SJCRH30 (cell line): Measurements from ENCODE around the gene RNF224. TPM values are rescaled to one million over a fixed set of nuclear protein-coding genes. Genes with fewer than 3 reads are reported as not detected.

Experiments used
- DNase-seq, 2 experiments: peaks; one replicate each; pipeline ENCODE4 v3.0.0-alpha.2; 2015 to 2020
- H3K27ac ChIP-seq: fragments of 250-450 bp; sonication (Bioruptor Pico); 2 replicates; pipeline ENCODE4 v1.5.1; 2020; ENCODE audit warnings: mild to moderate bottlenecking, moderate library complexity
- H3K27me3 ChIP-seq: fragments of 250-450 bp; sonication (Bioruptor Pico); 2 replicates; pipeline ENCODE4 v1.5.1; 2020; ENCODE audit warnings: mild to moderate bottlenecking, moderate library complexity
- H3K36me3 ChIP-seq: fragments of 250-450 bp; sonication (Bioruptor Pico); 2 replicates; pipeline ENCODE4 v1.5.1; 2020; ENCODE audit warnings: mild to moderate bottlenecking, moderate library complexity
- H3K4me1 ChIP-seq: fragments of 250-450 bp; sonication (Bioruptor Pico); 2 replicates; pipeline ENCODE4 v1.5.1; 2020; ENCODE audit warnings: mild to moderate bottlenecking, moderate library complexity
- H3K4me3 ChIP-seq: fragments of 250-450 bp; sonication (Bioruptor Pico); 2 replicates; pipeline ENCODE4 v1.5.1; 2020; ENCODE audit warnings: mild to moderate bottlenecking, moderate library complexity
- H3K9me3 ChIP-seq: fragments of 250-450 bp; sonication (Bioruptor Pico); replicated peaks from 2 replicates; pipeline ENCODE4 v1.5.1; 2020; ENCODE audit warnings: mild to moderate bottlenecking, moderate library complexity
- total RNA-seq: library from RNA; depleted of rRNA; stranded (reverse); fragments of >200 nt; shearing (Covaris generic); gene quantifications from 2 replicates; pipeline ENCODE4 v1.2.3, GENCODE V29; 2014

Gene RNF224
- total RNA-seq, 1 experiment from 2014 or later, result not detected

DNA sequence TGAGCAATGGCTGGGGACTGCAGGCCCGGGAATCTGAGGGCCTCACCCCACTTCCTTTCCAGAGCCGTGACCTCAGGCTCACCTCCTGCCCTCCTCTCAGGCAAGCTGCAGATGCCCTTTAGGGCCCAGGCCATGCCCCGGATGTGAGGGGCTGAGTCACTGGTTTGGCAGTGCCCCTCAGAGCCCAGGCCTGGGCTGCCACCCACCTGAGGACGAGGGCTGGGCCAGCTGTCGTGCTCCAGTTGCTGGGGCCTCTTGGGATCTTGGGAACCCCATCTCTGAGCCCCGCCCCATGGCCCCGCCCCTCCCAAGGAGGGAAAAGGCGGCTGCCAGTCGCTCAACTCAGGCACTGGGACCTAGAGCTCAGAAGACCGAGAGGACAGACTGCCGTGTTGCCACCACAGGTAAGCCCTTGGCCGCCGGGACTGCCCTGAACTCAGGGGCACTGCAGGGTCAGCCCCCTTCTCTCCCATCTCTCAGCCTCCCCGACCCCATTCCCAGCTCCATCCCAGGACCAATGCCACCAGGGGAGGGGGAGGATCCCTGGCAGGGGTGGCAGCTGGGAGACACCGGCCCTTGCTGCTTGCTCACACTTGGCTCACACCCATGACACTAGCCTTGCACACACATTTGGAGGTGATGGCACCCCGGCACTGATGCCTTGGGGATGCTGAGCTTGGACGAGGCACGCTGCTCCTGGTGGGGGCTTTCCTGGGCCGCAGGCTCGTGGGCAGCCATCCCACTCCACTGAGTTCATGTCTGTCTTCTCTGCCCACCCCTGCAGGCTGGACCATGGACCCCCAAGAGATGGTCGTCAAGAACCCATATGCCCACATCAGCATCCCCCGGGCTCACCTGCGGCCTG is 2.2 kb upstream of the RNF224 start, which contains the start of gene CYSRT1:
CYSRT1 (plus strand) TSS at position 345 of the 865 bp plus-strand sequence; CDS start at position 793, 448 bp downstream.
- peaks cover 42% of the 10 kb centered on the region for H3K4me1 ChIP-seq
- no peaks in the 10 kb centered on the region for H3K36me3 ChIP-seq
- peak within 1 kb of the TSS; percentile 72 for H3K4me3 ChIP-seq
- H3K9me3 ChIP-seq, result no peaks in the 10 kb centered on the region
- H3K27me3 ChIP-seq, result peaks cover 18% of the 10 kb centered on the region
- peak; percentile 70 to 75 for DNase-seq
- H3K27ac ChIP-seq, result no peak within 1 kb of the TSS

DNA sequence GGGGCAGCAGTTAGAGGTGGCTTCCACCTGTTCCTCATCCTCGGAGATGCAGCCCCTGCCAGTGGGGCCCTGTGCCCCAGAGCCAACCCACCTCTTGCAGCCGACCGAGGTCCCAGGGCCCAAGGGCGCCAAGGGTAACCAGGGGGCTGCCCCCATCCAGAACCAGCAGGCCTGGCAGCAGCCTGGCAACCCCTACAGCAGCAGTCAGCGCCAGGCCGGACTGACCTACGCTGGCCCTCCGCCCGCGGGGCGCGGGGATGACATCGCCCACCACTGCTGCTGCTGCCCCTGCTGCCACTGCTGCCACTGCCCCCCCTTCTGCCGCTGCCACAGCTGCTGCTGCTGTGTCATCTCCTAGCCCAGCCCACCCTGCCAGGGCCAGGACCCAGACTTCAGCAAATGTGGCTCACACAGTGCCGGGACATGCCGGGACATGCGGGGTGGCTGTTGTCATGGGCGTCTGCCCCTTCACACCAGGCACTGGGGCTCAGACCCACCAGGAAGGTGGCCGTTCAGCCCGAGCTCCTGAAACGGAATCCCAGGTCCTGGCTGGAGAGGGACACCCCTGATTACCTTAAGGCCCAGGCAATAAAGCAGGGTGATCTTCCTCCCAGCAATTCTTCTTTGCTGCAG is 1.5 kb upstream of the RNF224 start:
- Histone ChIP-seq H3K27me3 (peaks cover 25% of the 10 kb centered on the region), H3K4me1 (peaks cover 40% of the 10 kb centered on the region), H3K27ac (no peak overlapping the region), H3K36me3 (no peaks in the 10 kb centered on the region), H3K4me3 (no peak overlapping the region; the same call in 1 of the 2 replicates), H3K9me3 (no peaks in the 10 kb centered on the region)
- no peak for DNase-seq

DNA sequence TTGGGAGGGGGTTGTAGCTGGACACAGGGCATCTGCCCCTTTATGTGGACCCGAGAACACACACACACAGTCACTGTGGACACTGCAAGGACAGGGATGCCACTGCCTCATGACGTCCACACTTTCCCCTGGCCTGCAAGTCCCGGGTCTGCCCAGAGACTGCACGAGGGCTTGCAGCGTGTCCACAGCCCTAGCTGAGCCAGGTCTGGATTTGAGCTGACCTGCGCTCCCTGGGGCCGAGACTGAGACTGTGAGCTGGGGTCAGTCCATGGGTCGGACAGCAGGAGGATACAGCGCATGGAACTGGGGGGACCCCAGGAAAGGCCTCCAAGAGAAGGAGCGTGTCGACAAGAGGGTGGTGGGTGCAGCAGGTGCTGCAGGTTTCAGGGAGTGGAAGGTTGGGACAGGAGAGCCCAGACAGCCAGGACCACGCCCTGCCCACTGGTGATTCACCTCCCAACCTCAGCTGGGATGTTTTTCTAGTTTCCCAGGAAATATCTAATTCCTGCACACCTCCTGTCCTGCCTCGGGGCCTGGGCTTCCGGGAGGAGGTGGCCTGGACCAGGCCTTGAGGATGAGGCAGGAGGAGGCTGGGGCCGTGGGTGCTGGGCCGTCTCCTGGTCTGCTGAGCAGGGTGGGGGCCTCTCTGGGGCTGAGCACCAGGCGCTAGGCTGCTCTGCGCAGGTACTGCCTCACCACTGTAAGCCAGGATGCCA is 806 bp upstream of the RNF224 start:
- H3K27me3 ChIP-seq, result peaks cover 25% of the 10 kb centered on the region

DNA sequence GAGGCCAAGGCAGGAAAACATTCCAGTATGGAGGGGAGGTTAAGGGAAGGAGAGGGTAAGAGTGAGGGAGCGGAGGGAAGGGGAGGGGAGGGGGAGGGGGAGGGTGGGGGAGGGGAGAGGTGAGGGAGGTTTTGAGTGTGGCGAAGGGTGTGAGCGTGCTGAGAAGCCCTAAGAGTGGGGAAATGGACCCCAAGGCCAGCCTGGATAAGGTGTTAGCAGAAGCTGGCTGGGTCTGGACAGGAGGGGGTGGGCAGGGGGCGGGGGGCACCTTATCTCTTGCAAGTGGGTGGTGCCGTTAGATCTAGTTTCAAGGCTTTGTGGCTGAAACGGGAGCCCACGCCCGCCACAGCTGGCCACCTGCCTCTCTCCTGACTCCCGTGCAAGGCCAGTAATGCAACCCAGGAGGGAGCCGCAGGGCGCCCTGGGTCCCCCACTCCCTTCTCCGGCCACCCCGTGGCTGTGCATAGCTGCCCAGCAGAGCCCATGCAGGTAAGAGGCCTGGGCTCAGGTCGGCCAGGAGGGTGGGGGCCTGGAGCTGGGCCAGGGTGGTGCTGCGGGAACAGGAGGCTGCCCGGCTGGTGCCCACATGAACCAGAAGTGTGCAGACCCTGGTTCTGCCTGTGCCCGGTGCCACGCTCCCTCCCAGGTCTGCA is 677 bp downstream of the RNF224 start:
- Histone ChIP-seq H3K4me3 (no peak overlapping the region), H3K9me3 (no peaks in the 10 kb centered on the region), H3K36me3 (no peaks in the 10 kb centered on the region), H3K27me3 (peaks cover 25% of the 10 kb centered on the region), H3K4me1 (peaks cover 35% of the 10 kb centered on the region), H3K27ac (no peak overlapping the region)
- DNase-seq, result no peak

More for the DNA sequence above, 806 bp upstream of the RNF224 start:
- no peaks in the 10 kb centered on the region for H3K9me3 ChIP-seq
- H3K36me3 ChIP-seq, result no peaks in the 10 kb centered on the region
- H3K4me3 ChIP-seq, result no peak overlapping the region
- H3K27ac ChIP-seq, result no peak overlapping the region
- peaks cover 40% of the 10 kb centered on the region for H3K4me1 ChIP-seq
- DNase-seq, result no peak

DNA sequence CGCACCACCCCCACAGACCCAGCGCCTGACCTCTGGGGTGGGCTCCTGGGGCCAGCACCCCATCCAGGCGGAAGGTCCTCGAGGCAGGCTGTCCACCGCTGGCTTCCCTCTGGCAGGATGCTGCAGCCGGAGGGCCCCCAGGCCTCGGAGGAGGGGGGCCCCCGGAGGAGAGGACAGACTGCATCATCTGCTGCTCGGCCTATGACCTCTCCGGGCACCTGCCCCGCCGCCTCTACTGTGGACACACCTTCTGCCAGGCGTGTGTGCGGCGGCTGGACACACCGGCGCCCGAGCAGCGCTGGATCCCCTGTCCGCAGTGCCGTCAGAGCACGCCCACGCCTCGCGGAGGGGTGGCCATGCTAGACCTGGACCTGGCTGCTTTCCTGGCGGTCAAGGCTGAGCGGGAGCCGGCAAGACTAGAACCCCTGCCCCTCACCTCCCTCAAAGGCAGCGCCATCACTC is 1.2 kb downstream of the RNF224 start:
- Histone ChIP-seq H3K4me3 (no peak overlapping the region), H3K27me3 (peaks cover 25% of the 10 kb centered on the region), H3K36me3 (no peaks in the 10 kb centered on the region), H3K4me1 (peaks cover 34% of the 10 kb centered on the region), H3K9me3 (no peaks in the 10 kb centered on the region), H3K27ac (no peak overlapping the region)
- no peak for DNase-seq

DNA sequence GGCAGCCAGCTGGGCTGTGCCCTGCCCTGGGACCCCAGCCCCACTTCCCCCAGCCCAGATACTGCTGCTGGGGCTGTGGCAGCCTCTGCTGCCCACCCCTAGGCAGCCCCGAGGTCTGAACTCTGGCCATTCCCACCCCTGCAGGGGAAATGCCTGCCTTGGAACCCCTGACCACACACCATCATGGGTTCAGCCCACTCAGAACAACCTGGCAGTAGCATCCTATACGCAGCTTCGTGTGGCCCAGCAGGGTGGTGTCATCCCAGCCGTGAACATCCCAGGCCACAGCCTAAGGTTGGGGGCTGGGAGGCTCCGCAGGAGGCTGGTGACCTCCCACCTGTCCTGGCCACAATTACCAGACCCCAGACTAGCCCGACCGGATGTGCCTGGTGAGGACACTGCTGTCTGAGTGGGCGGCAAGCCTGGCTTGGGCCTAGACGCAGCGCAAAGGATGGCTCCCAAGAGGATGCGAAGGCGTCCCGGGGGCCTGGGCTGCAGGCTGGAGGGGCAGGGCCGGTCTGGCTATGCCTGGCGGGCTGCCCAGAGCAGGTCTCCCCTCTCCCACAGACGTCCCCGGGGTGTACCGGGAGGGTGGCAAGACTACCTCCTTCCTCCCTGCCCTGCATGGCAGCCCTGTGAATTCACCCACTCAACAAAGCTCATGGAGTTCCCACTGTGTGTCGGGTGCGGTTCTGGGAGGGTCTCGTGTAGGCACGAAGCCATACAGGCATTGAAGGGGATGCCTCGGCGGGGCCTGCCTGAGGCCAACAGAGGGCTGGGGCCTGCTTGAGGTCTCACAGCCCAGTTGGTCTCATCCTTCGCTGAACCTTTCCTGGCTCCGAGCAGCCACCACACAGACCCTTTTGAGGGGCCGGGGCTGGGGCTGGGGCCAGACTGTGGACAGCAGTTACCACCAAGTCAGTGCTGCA is 1.9 kb downstream of the RNF224 start:
- DNase-seq, result no peak

DNA sequence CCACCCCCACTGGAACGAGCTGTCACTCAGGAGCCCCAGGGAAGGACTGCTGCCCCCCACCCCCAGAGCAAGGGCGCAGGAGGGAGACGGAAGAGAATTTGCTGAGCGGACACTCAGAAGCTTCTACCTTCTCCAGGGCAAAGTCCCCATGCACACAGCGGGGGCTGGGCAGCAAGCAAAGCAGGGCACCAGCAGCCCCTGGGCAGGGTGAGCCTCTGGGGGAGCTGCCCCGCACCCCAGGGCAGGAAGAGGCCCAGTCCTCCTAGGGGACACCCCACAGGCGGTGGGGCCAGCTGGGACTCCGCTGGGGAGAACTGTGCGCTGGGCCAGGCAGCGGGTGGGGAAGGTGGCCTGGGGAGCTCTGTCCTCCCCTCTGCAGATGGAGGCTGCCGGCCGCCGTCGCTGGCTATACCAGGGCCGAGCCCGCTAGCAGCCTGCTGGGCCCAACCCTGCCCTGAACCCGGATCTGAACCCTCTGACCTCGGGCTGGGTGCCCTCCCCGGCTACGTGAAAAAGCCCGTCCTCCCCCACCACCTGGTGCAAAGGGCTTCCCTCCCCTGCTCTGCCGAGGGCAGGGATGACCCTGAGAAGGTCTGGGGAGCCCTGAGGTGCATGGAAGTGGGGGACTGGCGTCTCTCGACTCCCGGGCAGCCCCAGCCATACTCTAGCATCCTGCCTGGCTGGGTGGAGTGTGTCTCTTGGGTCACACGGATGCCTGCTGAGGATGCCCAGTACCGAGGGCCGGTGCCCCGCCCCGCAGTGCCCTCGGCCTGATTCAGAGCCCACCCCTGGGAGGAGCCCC is 2.8 kb downstream of the RNF224 start:
- Histone ChIP-seq H3K27me3 (peaks cover 25% of the 10 kb centered on the region), H3K4me1 (peaks cover 22% of the 10 kb centered on the region; the same call in 1 of the 2 replicates), H3K27ac (no peak overlapping the region), H3K9me3 (no peaks in the 10 kb centered on the region), H3K36me3 (no peaks in the 10 kb centered on the region), H3K4me3 (no peak overlapping the region)
- no peak for DNase-seq

More for the DNA sequence above, 1.9 kb downstream of the RNF224 start:
- no peak overlapping the region for H3K27ac ChIP-seq
- H3K9me3 ChIP-seq, result no peaks in the 10 kb centered on the region
- H3K27me3 ChIP-seq, result peaks cover 25% of the 10 kb centered on the region
- H3K36me3 ChIP-seq, result no peaks in the 10 kb centered on the region
- no peak overlapping the region for H3K4me3 ChIP-seq
- H3K4me1 ChIP-seq, result peaks cover 31% of the 10 kb centered on the region

DNA sequence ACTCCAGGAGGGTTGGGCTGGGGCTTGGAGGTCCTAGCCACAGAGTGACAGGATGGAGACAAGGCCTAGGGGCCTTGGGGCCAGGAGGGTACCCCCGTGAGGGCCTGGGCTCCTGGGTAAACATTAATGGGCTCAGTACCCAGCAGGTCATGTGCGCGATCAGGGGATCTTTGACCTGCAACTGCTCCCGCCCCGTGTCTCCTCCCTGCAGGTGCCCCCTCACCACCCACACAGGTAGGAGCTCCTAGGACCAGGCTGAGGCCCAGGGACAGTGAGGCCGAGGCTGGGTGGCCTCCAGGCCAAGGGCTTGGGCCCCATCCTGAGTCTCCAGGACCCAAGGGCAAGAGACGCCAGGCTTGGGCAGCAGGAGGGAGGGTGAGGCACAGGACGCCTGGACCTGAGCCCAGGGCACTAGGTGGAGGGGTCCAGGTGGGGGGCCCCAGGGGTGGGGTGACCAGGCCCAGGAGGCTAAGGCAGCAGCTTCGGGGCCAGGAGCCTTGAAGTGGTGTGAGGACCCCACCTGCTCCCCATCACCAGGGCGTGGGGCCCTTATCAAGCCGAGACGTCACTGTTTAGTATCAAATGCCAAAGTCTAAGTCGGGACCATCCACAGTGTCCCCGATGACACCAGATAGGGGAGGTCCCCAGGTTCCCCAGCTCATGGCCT is 3.5 kb downstream of the RNF224 start, which contains the start of gene SLC34A3:
SLC34A3 (plus strand) TSS at position 197 of the 667 bp plus-strand sequence. CDS start 802 bp downstream, outside the sequence.
- Histone ChIP-seq H3K4me3 (no peak within 1 kb of the TSS), H3K4me1 (peaks cover 17% of the 10 kb centered on the region), H3K36me3 (no peaks in the 10 kb centered on the region), H3K9me3 (no peaks in the 10 kb centered on the region), H3K27ac (no peak within 1 kb of the TSS), H3K27me3 (peaks cover 25% of the 10 kb centered on the region)
- no peak for DNase-seq

DNA sequence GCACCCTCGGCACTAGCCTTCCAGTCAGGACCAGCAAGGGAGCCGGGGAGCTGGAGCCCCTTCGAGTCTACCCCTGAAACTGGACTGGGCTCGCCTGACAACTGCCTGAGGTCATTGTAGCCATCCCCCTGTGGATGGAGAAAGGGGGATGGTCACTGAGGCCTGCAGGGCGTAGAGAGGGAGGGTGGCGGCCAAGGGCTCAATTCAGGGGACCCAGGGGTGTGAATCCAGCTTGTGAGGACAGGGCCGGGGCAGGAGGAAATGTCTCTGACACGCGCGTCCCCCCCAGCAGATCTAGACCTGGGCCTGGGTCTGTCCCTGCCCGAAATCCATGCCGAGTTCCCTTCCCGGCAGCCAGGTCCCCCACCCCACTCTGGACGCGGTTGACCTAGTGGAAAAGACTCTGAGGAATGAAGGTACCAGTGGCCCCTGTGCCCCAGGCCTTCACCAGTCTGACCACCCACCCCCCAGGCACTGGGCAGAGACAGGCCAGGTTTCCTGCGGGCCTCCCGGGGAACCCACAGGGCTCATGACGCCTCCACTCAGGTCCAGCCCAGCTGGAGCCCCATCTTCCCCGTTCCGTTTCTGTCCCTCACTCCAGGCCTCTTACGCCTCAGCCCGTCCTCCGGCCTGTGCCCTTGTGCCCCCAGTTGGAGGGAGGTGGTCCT is 4.2 kb downstream of the RNF224 start:
- Histone ChIP-seq H3K27me3 (peaks cover 25% of the 10 kb centered on the region), H3K4me3 (no peak overlapping the region), H3K4me1 (peaks cover 17% of the 10 kb centered on the region), H3K36me3 (no peaks in the 10 kb centered on the region), H3K9me3 (no peaks in the 10 kb centered on the region), H3K27ac (no peak overlapping the region)
- no peak for DNase-seq

DNA sequence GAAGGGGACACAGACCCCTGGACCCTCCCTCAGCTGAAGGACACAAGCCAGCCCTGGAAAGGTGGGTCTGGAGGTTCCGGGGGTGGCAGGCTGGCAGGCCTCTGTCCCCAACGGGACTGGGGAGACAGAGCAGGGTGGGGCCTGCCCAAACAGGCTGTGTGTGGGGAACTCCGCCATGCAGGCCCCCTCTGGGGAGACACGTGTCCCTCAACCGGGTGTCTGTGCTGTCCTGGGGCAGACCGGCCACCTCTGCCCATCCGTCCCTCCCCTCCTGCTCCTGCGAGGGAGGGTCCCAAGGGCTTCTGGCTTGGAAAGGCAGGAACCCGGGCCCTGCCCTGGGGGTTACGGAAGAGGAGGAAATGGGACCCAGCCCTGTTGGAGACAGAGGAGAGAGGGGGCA is 4.8 kb downstream of the RNF224 start:
- Histone ChIP-seq H3K27ac (no peak overlapping the region), H3K4me1 (peaks cover 17% of the 10 kb centered on the region), H3K27me3 (peaks cover 25% of the 10 kb centered on the region), H3K36me3 (no peaks in the 10 kb centered on the region), H3K9me3 (no peaks in the 10 kb centered on the region), H3K4me3 (no peak overlapping the region)
- DNase-seq, result no peak

DNA sequence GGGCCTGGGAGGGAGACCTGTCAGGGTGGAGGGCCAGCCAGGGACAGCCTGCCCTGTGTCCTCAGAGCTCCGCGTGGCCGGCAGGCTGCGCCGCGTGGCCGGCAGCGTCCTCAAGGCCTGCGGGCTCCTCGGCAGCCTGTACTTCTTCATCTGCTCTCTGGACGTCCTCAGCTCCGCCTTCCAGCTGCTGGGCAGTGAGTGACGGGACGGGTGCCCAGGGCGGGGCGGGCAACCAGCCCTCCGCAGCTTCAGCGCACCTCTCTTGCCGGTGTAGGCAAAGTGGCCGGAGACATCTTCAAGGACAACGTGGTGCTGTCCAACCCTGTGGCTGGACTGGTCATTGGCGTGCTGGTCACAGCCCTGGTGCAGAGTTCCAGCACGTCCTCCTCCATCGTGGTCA is 5.2 kb downstream of the RNF224 start:
- H3K4me3 ChIP-seq, result no peak overlapping the region

More for the DNA sequence above, 5.2 kb downstream of the RNF224 start:
- Histone ChIP-seq H3K27me3 (peaks cover 25% of the 10 kb centered on the region), H3K9me3 (no peaks in the 10 kb centered on the region), H3K4me1 (peaks cover 18% of the 10 kb centered on the region), H3K36me3 (no peaks in the 10 kb centered on the region), H3K27ac (no peak overlapping the region)
- no peak for DNase-seq
